Neural progenitor cell (in vitro differentiated cells): ENCODE data around the gene MTX2. TPM values are rescaled to one million over a fixed set of nuclear protein-coding genes. Genes with fewer than 3 reads are reported as not detected.

Experiments used
- DNase-seq: peaks from one replicate; pipeline ENCODE4 v3.0.0-alpha.2; 2016; ENCODE audit warnings: low spot score
- H2AFZ ChIP-seq: fragments of 200-600 bp; sonication (generic); replicated peaks from 2 replicates; pipeline ENCODE4 v1.6.1; 2016; ENCODE audit warnings: antibody characterized with exemption
- H3F3A ChIP-seq: fragments of 200-600 bp; sonication (generic); 2 replicates; pipeline ENCODE4 v1.6.1; 2016; ENCODE audit warnings: antibody characterized with exemption, low read depth
- H3K27ac ChIP-seq: fragments of 200-600 bp; sonication (generic); 2 replicates; pipeline ENCODE4 v1.5.1; 2016; ENCODE audit warnings: mild to moderate bottlenecking
- H3K27me3 ChIP-seq: fragments of 200-600 bp; sonication (generic); 2 replicates; pipeline ENCODE4 v1.6.1; 2016; ENCODE audit warnings: mild to moderate bottlenecking, moderate library complexity
- H3K36me3 ChIP-seq: fragments of 200-600 bp; sonication (generic); 2 replicates; pipeline ENCODE4 v1.5.1; 2016
- H3K4me1 ChIP-seq: fragments of 200-600 bp; sonication (generic); 2 replicates; pipeline ENCODE4 v1.6.1; 2016; ENCODE audit warnings: mixed run types
- H3K4me2 ChIP-seq: fragments of 200-600 bp; sonication (generic); 2 replicates; pipeline ENCODE4 v1.6.1; 2016
- H3K4me3 ChIP-seq: fragments of 200-600 bp; sonication (generic); 2 replicates; pipeline ENCODE4 v1.5.1; 2016
- H3K79me2 ChIP-seq: fragments of 200-600 bp; sonication (generic); 2 replicates; pipeline ENCODE4 v1.6.1; 2016; ENCODE audit warnings: low read depth
- H3K9ac ChIP-seq: fragments of 200-600 bp; sonication (generic); 2 replicates; pipeline ENCODE4 v1.6.1; 2016
- H3K9me3 ChIP-seq: fragments of 200-600 bp; sonication (generic); 2 replicates; pipeline ENCODE4 v1.5.1; 2016; ENCODE audit warnings: low read depth
- H4K20me1 ChIP-seq: fragments of 200-600 bp; sonication (generic); 2 replicates; pipeline ENCODE4 v1.6.1; 2016; ENCODE audit warnings: low read depth
- H3K27ac Mint-ChIP-seq: 3 replicates; pipeline ENCODE4 v1.8.0; 2021; ENCODE audit warnings: mixed read lengths
- H3K27me3 Mint-ChIP-seq: 2 replicates; pipeline ENCODE4 v1.8.0; 2022; ENCODE audit warnings: low read depth, mild to moderate bottlenecking, inconsistent platforms, moderate library complexity, mixed read lengths; ENCODE audit not compliant: insufficient read depth
- H3K36me3 Mint-ChIP-seq: 3 replicates; pipeline ENCODE4 v1.8.0; 2021; ENCODE audit warnings: mixed read lengths
- H3K4me1 Mint-ChIP-seq: 3 replicates; pipeline ENCODE4 v1.8.0; 2021; ENCODE audit warnings: mixed read lengths
- H3K4me3 Mint-ChIP-seq: 3 replicates; pipeline ENCODE4 v1.8.0; 2021; ENCODE audit warnings: mild to moderate bottlenecking, moderate library complexity, mixed read lengths
- H3K9me3 Mint-ChIP-seq: 3 replicates; pipeline ENCODE4 v1.8.0; 2020; ENCODE audit warnings: mixed read lengths
- EZH2 ChIP-seq: fragments of 200-600 bp; sonication (generic); IDR thresholded peaks from 2 replicates; pipeline ENCODE4 v1.6.1; 2017; ENCODE audit warnings: antibody characterized with exemption, mild to moderate bottlenecking, moderate library complexity
- EZH2phosphoT487 ChIP-seq: fragments of 200-600 bp; sonication (generic); IDR thresholded peaks from 2 replicates; pipeline ENCODE4 v1.6.1; 2017; ENCODE audit warnings: antibody characterized with exemption
- total RNA-seq: library from RNA; depleted of rRNA; stranded (reverse); fragments of >200 nt; gene quantifications from 2 replicates; pipeline ENCODE4 v1.2.3, GENCODE V29; 2015; ENCODE audit warnings: low replicate concordance
- TF ChIP-seq, protein P1 (sequence below): fragments of 200-600 bp; sonication (generic); IDR thresholded peaks from 2 replicates; pipeline ENCODE4 v1.5.1; 2017; ENCODE audit warnings: antibody characterized with exemption, mild to moderate bottlenecking

The MTX2 gene
- total RNA-seq, 1 donor from 2014 or later = 39.2 TPM

DNA sequence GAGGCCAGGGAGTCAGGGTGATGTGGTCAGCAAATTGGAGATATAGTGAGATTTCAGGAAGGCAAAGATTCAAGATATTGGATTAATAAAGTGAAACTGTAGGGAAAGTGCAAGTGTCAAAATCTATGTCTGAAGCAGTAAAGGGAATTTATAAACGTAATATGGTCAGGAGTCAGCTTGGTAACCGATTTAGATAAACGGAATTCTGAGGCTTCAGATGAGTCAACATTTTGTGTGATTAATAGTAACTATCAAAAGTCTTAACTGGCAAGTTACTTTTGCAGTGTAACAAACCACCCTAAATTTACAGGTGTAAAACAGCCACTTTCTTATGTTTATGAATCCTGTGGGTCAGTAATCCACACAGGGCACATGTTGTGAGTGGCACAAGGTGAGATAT, 10.9 kb downstream of the MTX2 start:
- H3F3A ChIP-seq = no peaks in the 10 kb centered on the region
- H3K4me1 ChIP-seq = no peaks in the 10 kb centered on the region
- Mint-ChIP-seq H3K27me3 (no peaks in the 10 kb centered on the region), H3K4me3 (no peak overlapping the region), H3K4me1 (no peaks in the 10 kb centered on the region), H3K27ac (no peak overlapping the region), H3K9me3 (no peaks in the 10 kb centered on the region), H3K36me3 (peaks cover 1% of the 10 kb centered on the region)
- H3K9me3 ChIP-seq = no peaks in the 10 kb centered on the region
- no peaks in the 10 kb centered on the region for H3K36me3 ChIP-seq
- DNase-seq = no peak
- H3K27ac ChIP-seq = no peak overlapping the region
- no peak for TF ChIP-seq EZH2
- no peak for TF ChIP-seq EZH2phosphoT487
- TF ChIP-seq, protein P1, sequence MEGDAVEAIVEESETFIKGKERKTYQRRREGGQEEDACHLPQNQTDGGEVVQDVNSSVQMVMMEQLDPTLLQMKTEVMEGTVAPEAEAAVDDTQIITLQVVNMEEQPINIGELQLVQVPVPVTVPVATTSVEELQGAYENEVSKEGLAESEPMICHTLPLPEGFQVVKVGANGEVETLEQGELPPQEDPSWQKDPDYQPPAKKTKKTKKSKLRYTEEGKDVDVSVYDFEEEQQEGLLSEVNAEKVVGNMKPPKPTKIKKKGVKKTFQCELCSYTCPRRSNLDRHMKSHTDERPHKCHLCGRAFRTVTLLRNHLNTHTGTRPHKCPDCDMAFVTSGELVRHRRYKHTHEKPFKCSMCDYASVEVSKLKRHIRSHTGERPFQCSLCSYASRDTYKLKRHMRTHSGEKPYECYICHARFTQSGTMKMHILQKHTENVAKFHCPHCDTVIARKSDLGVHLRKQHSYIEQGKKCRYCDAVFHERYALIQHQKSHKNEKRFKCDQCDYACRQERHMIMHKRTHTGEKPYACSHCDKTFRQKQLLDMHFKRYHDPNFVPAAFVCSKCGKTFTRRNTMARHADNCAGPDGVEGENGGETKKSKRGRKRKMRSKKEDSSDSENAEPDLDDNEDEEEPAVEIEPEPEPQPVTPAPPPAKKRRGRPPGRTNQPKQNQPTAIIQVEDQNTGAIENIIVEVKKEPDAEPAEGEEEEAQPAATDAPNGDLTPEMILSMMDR = no peak
- H3K4me2 ChIP-seq = no peak overlapping the region
- H4K20me1 ChIP-seq = peaks cover 31% of the 10 kb centered on the region
- peaks cover 95% of the 10 kb centered on the region for H3K79me2 ChIP-seq
- H3K27me3 ChIP-seq = no peaks in the 10 kb centered on the region
- no peak overlapping the region for H3K4me3 ChIP-seq
- no peak overlapping the region for H3K9ac ChIP-seq
- no peak overlapping the region for H2AFZ ChIP-seq

DNA sequence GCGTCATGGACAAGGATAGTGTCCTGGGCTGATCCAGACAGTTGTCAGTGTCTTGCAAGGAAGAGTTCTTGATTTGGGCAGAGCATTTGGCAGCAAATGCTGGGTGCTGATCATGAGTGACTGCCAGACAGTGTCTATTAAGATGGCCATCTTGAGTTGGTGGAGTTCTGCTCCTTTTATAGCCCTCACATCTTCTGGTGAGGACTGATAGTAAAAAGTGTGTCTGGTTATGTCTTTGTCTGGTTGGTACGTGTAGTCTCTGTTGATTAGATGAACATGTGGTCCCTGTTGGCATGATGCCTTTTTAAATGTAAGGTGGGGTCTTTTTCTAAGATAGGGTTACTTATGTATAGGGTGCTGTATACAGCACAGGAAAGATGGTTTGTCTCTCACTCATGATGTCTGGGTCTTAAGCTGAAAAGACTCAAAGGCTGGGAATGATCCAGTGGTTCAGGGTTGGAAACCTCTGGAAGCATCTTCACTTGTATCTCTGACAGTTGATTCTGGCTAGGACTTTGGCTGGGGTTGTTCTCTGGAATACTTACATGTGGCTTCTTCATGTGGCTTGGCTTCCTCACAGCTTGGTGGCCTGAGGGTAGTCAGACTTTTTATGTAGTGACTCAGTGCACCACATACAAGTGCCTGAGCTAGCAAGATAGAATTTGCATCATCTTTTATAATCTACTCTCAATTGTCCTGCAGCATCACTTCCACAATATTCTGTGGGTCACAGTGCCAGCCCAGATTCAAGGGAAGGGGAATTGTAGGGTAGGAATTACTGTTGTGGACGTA, 11.8 kb downstream of the MTX2 start:
- H3K4me2 ChIP-seq = no peak overlapping the region
- no peak overlapping the region for H3K4me3 ChIP-seq
- no peaks in the 10 kb centered on the region for H3K27me3 Mint-ChIP-seq
- H3K27ac ChIP-seq = no peak overlapping the region
- H3K36me3 ChIP-seq = no peaks in the 10 kb centered on the region
- H2AFZ ChIP-seq = no peak overlapping the region
- H3K36me3 Mint-ChIP-seq = peaks cover 6% of the 10 kb centered on the region
- H3F3A ChIP-seq = no peaks in the 10 kb centered on the region
- H3K4me1 Mint-ChIP-seq = no peaks in the 10 kb centered on the region
- TF ChIP-seq EZH2phosphoT487 (no peak), EZH2 (no peak)
- TF ChIP-seq, protein P1 = no peak
- H3K9me3 ChIP-seq = no peaks in the 10 kb centered on the region
- H3K9me3 Mint-ChIP-seq = no peaks in the 10 kb centered on the region
- no peaks in the 10 kb centered on the region for H3K4me1 ChIP-seq
- DNase-seq = no peak
- no peak overlapping the region for H3K9ac ChIP-seq
- H3K4me3 Mint-ChIP-seq = no peak overlapping the region
- no peak overlapping the region for H3K27ac Mint-ChIP-seq
- peaks cover 94% of the 10 kb centered on the region for H3K79me2 ChIP-seq
- peaks cover 26% of the 10 kb centered on the region for H4K20me1 ChIP-seq
- H3K27me3 ChIP-seq = no peaks in the 10 kb centered on the region

DNA sequence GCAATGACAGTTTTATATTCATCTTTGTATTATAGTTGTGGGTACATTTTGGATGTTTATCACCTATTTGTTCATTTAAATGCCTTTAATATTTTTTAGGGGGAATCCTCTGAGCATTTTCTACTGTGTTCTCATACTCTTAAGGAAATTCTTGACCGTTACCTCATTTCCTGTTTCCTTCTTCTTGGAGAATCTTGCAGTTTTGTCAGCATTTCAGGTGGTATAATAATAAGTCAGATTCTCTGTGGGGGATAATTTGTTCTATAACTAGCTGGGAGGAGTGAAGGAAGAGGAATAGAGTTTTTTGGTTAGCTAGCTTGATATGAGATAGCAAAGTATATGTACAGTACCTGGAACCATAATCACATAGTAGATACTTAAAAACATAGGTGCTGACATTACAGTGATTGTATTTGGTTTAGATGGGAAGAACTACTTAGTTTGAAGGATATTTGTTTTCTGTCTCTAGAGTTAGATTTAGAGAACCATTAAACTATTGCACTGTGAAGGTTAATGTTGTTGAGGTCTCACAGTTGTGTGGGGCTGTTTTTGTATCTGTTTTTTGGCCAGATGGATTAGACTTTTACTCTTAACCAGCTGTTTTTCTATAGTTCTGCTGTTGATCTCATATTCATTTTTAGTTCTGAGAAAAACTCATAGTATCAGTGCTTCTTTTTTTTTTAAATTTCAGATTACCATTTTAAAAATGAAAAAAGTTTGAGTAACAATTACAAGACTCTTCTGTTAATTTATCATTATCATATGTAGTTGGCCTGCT, 14.2 kb downstream of the MTX2 start:
- no peaks in the 10 kb centered on the region for H3K9me3 ChIP-seq
- Mint-ChIP-seq H3K4me3 (no peak overlapping the region), H3K36me3 (peaks cover 12% of the 10 kb centered on the region), H3K27ac (no peak overlapping the region), H3K9me3 (no peaks in the 10 kb centered on the region), H3K27me3 (no peaks in the 10 kb centered on the region), H3K4me1 (no peaks in the 10 kb centered on the region)
- H3K4me3 ChIP-seq = no peak overlapping the region
- H4K20me1 ChIP-seq = peaks cover 33% of the 10 kb centered on the region
- no peak overlapping the region for H3K27ac ChIP-seq
- no peak for DNase-seq
- no peaks in the 10 kb centered on the region for H3K27me3 ChIP-seq
- no peak for TF ChIP-seq EZH2
- TF ChIP-seq, protein P1 = no peak
- no peak for TF ChIP-seq EZH2phosphoT487
- no peaks in the 10 kb centered on the region for H3K36me3 ChIP-seq
- peaks cover 94% of the 10 kb centered on the region for H3K79me2 ChIP-seq
- no peaks in the 10 kb centered on the region for H3F3A ChIP-seq
- no peak overlapping the region for H3K9ac ChIP-seq
- no peaks in the 10 kb centered on the region for H3K4me1 ChIP-seq
- no peak overlapping the region for H2AFZ ChIP-seq
- no peak overlapping the region for H3K4me2 ChIP-seq
